ENCODE results near the gene FIBP.

- TF ChIP-seq ETV6 (CRISPR knock-in tag; IDR thresholded peaks at IDR 0.05) (no peak), CTCF (IDR thresholded peaks at IDR 0.05) (no peak), NR3C1 (CRISPR knock-in tag; conservative IDR thresholded peaks at IDR 0.05; ENCODE audit: low read depth) (no peak)
Measured at GRCh38 chr11:65911682-65912568, 23.7 kb upstream of the FIBP start.
